ENCODE data around the gene MRE11.
"Not testable (repeated sequence)": the region's sequence is repeated elsewhere in the genome, so short reads cannot be mapped to it uniquely, and the experiment has no call there.

MRE11 gene

DNA sequence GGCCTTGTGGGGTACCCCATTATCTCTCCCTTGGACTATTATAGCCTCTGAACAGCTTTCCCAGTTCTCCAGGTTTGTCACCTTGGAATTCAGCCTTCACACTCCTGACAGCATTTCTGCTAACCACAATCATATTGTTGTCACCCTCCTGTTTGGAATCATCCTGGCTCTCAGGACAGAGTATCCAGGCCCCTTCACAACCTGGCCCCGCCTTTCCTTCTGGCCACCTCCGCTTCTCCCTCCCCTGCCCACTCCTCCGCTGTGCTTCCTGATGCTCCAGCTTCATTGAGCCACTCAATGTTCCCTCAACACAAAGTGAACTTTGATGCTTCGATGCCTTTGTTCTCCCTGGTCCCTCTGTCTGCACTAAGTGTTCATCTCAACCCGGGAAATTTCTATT, 95.5 kb downstream of the MRE11 start:
- H3K4me3 ChIP-seq (ENCODE audit: low read depth, low read length) = no peak overlapping the region
- TF ChIP-seq, protein P1, sequence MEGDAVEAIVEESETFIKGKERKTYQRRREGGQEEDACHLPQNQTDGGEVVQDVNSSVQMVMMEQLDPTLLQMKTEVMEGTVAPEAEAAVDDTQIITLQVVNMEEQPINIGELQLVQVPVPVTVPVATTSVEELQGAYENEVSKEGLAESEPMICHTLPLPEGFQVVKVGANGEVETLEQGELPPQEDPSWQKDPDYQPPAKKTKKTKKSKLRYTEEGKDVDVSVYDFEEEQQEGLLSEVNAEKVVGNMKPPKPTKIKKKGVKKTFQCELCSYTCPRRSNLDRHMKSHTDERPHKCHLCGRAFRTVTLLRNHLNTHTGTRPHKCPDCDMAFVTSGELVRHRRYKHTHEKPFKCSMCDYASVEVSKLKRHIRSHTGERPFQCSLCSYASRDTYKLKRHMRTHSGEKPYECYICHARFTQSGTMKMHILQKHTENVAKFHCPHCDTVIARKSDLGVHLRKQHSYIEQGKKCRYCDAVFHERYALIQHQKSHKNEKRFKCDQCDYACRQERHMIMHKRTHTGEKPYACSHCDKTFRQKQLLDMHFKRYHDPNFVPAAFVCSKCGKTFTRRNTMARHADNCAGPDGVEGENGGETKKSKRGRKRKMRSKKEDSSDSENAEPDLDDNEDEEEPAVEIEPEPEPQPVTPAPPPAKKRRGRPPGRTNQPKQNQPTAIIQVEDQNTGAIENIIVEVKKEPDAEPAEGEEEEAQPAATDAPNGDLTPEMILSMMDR (IDR thresholded peaks at IDR 0.05; ENCODE audit: control insufficient read depth, extremely low read depth, insufficient read depth) = no peak

DNA sequence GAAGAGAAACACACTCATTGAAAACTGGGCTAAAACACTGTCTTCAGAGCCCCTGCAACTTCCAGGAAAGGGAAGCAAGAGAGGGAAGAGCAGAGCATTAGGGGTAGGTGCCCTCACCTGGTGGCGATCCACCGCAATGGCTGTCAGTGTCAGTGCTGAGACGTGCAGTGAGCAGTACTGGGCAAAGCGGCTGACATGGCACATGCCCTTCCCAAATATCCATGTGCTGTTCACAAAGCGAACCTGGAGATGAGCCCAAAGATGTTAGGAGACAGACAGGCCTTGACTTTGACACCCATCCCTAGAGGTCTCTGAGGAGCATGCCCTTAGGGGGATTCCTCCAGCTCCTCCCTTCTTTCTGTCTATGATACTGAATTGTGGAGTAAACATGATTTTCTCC, 97.4 kb downstream of the MRE11 start:
- TF ChIP-seq, protein P1 (IDR thresholded peaks at IDR 0.05; ENCODE audit: control insufficient read depth, extremely low read depth, insufficient read depth) = no peak
- no peak for DNase-seq (ENCODE audit: low read depth)
- no peak overlapping the region for H3K4me3 ChIP-seq (ENCODE audit: low read depth, low read length)

More for the DNA sequence above, 95.5 kb downstream of the MRE11 start:
- no peak for DNase-seq (ENCODE audit: low read depth)

DNA sequence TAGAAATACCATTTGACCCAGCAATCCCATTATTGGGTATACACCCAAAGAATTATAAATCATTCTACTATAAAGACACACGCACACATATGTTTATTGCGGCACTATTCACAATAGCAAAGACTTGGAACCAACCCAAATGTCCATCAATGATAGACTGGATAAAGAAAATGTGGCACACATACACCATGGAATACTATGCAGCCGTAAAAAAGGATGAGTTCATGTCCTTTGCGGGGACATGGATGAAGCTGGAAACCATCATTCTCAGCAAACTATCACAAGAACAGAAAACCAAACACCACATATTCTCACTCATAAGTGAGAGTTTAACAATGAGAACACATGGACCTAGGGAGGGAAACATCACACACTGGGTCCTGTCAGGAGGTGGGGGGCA, 101.7 kb downstream of the MRE11 start:
- H3K4me3 ChIP-seq (ENCODE audit: low read depth, low read length); DNase-seq (ENCODE audit: low read depth): not testable (repeated sequence)

DNA sequence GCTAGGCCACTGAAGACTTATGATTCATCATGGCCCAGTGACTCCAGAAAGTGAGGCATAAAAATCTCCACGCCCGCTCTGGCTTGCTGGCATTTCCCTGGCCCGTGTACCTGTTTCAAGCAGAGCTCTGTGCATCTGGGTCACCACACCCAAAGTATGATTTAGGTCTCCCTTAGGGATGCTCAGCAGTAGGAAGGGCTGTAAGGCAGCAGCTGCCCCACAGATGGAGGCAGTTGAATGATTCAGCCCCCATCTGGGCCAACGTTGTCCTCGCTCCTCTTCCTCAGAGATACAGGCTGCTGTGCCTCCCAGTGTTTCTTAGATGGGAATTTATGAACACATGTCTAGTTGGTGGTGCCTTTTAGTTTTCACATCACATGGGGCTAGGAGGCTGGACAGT, 114.0 kb downstream of the MRE11 start:
- DNase-seq (ENCODE audit: low read depth) = no peak
- TF ChIP-seq, protein P1 (IDR thresholded peaks at IDR 0.05; ENCODE audit: control insufficient read depth, extremely low read depth, insufficient read depth) = no peak
- H3K4me3 ChIP-seq (ENCODE audit: low read depth, low read length) = no peak overlapping the region

DNA sequence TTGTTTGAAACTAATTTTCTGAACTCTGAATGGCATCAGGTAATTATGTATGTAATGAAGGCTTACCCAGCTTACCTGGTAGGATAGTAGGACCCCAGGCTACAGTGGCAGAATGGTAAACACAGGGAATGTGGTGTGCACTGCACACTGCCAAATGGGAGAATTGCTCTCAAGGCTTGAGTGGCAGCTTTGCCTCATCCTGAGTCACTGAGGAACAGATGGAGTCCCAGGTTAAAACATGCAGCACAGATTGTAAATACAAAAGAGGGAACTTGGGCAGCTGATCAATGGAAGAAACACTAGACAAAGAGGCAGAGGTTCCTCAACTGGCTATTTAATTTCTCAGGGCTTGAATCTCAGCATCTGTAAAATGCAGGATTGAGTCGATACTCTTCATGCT, 116.8 kb downstream of the MRE11 start:
- TF ChIP-seq, protein P1 (IDR thresholded peaks at IDR 0.05; ENCODE audit: control insufficient read depth, extremely low read depth, insufficient read depth) = no peak
- H3K4me3 ChIP-seq (ENCODE audit: low read depth, low read length) = no peak overlapping the region
- no peak for DNase-seq (ENCODE audit: low read depth)

DNA sequence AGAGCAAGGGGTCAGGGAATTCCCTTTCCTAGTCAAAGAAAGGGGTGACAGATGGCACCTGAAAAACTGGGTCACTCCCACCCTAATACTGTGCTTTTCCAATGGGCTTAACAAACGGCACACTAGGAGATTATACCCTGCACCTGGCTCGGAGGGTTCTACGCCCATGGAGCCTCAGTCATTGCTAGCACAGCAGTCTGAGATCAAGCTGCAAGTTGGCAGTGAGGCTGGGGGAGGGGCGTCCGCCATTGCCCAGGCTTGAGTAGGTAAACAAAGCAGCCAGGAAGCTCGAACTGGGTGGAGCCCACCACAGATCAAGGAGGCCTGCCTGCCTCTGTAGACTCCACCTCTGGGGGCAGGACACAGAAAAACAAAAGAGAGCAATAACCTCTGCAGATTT, 123.1 kb downstream of the MRE11 start:
- not testable (repeated sequence) for DNase-seq (ENCODE audit: low read depth); H3K4me3 ChIP-seq (ENCODE audit: low read depth, low read length)
